Testis (tissue), 2 donors: Measurements from ENCODE around the gene TRMU.

Experiments used
- CTCF ChIP-seq, 3 experiments: fragments of 450-650 bp in 2 of 3; fragments of 200-600 bp in 1 of 3; sonication (generic) in 1 of 3; IDR thresholded peaks; one replicate each; pipeline ENCODE4 v1.5.1; 2016 to 2019; ENCODE audit warnings: antibody characterized with exemption in 3 of 3, mild to moderate bottlenecking in 2 of 3, moderate library complexity in 1 of 3
- POLR2A ChIP-seq: fragments of 450-650 bp; IDR thresholded peaks from one replicate; pipeline ENCODE4 v1.6.1; 2017; ENCODE audit warnings: antibody characterized with exemption, mild to moderate bottlenecking, moderate library complexity

GRCh38 chr22:46363611-46364321 lies 28.3 kb downstream of the TRMU start:
- no peak for TF ChIP-seq POLR2A
- no peak for TF ChIP-seq CTCF (IDR thresholded peaks at IDR 0.05)
